GM12878 (cell line): ENCODE data around the gene IRGQ. TPM values are rescaled to one million over a fixed set of nuclear protein-coding genes. Genes with fewer than 3 reads are reported as not detected.

ENCODE experiments used
- ATAC-seq: fragments of 200-7000 bp; cut with Tn5 transposase; 3 replicates; pipeline ENCODE4 v1.9.1; 2020; ENCODE audit warnings: mild to moderate bottlenecking, moderate library complexity
- BruUV-seq: library from RNA; stranded (reverse); fragments of 400-500 nt; replicated peaks from 2 replicates; lab custom pipeline; 2021; lab: Mats Ljungman, UMichigan
- CTCF ChIA-PET: fragments of 300-600 bp; sonication (Branson Sonifier 250); formaldehyde crosslinking; extraction: SDS; loops from one replicate; lab custom pipeline; 2021; ENCODE audit warnings: inconsistent platforms; lab: Yijun Ruan, JAX
- POLR2A ChIA-PET: fragments of 350-600 bp; formaldehyde crosslinking; extraction: SDS; loops from one replicate; lab custom pipeline; 2021; ENCODE audit warnings: inconsistent platforms; lab: Charles Lee
- RAD21 ChIA-PET: fragments of 300-600 bp; sonication (Branson Sonifier 250); formaldehyde crosslinking; loops from one replicate; lab custom pipeline; 2023; ENCODE audit warnings: antibody characterized with exemption; ENCODE audit not compliant: unreplicated experiment; lab: Charles Lee
- SMC1A ChIA-PET: fragments of 300-600 bp; sonication (Branson Sonifier 250); formaldehyde crosslinking; loops from one replicate; lab custom pipeline; 2023; ENCODE audit not compliant: unreplicated experiment, uncharacterized antibody; lab: Charles Lee
- DNase-seq: peaks from one replicate; pipeline ENCODE4 v3.0.0-alpha.2; 2011; ENCODE audit warnings: low read depth, low spot score
- FAIRE-seq: peaks from 3 replicates; lab custom pipeline; 2011; peaks lifted over from hg19 to GRCh38; lab: Jason Lieb, UNC
- H2AFZ ChIP-seq: 2 replicates; pipeline ENCODE4 v1.6.0; 2011; ENCODE audit warnings: low read depth, low read length, control low read depth; ENCODE audit not compliant: control insufficient read depth
- H3K27ac ChIP-seq: 2 replicates; pipeline ENCODE4 v1.5.1; 2011; ENCODE audit warnings: control low read depth; ENCODE audit not compliant: control insufficient read depth, insufficient read depth
- H3K27me3 ChIP-seq, 2 experiments: replicated peaks in 1 of 2; 2 replicates each; pipeline versions ENCODE4 v1.6.0 to v1.6.1; 2011; ENCODE audit warnings: low read length in 1 of 2; ENCODE audit not compliant: control insufficient read depth in 2 of 2, insufficient read depth in 2 of 2
- H3K36me3 ChIP-seq, 2 experiments: 2 replicates each; pipeline ENCODE4 v1.5.1; 2011; ENCODE audit warnings: low read length in 1 of 2; ENCODE audit not compliant: control insufficient read depth in 2 of 2, insufficient read depth in 2 of 2
- H3K4me1 ChIP-seq: 2 replicates; pipeline ENCODE4 v1.6.1; 2011; ENCODE audit warnings: mild to moderate bottlenecking, low read length, moderate library complexity, mixed read lengths; ENCODE audit not compliant: control insufficient read depth, insufficient read depth
- H3K4me2 ChIP-seq: 2 replicates; pipeline ENCODE4 v1.6.0; 2011; ENCODE audit warnings: control low read depth; ENCODE audit not compliant: control insufficient read depth, insufficient read depth
- H3K4me3 ChIP-seq: fragments of 200-600 bp; sonication (generic); 2 replicates; pipeline ENCODE4 v1.5.1; 2016
- H3K79me2 ChIP-seq: 2 replicates; pipeline ENCODE4 v1.6.0; 2011; ENCODE audit warnings: low read length; ENCODE audit not compliant: control insufficient read depth, insufficient read depth
- H3K9ac ChIP-seq: 2 replicates; pipeline ENCODE4 v1.8.0; 2011; ENCODE audit warnings: low read length, control low read depth, mixed read lengths; ENCODE audit not compliant: control insufficient read depth, insufficient read depth
- H3K9me3 ChIP-seq: replicated peaks from 3 replicates; pipeline ENCODE4 v1.5.1; 2011; ENCODE audit warnings: mild to moderate bottlenecking, low read length; ENCODE audit not compliant: control insufficient read depth, insufficient read depth
- H4K20me1 ChIP-seq: 2 replicates; pipeline ENCODE4 v1.6.0; 2011; ENCODE audit not compliant: control insufficient read depth, insufficient read depth
- BHLHE40 ChIP-seq, 2 experiments: fragments of 450-650 bp in 1 of 2; IDR thresholded peaks; 2 replicates each; pipeline ENCODE4 v1.6.1; 2011 to 2017; ENCODE audit warnings: low read depth in 2 of 2, borderline replicate concordance in 1 of 2, improper control_type of control experiment in 1 of 2, low read length in 1 of 2, mild to moderate bottlenecking in 1 of 2
- EP300 ChIP-seq, 2 experiments: fragments of 150-350 bp in 1 of 2; IDR thresholded peaks; 2 replicates each; pipeline ENCODE4 v1.6.1; 2011 to 2012; ENCODE audit warnings: low read depth in 2 of 2, low read length in 2 of 2, borderline replicate concordance in 1 of 2, improper control_type of control experiment in 1 of 2, inconsistent platforms in 1 of 2; ENCODE audit not compliant: control insufficient read depth in 1 of 2
- MXI1 ChIP-seq: fragments of 150-350 bp; IDR thresholded peaks from 2 replicates; pipeline ENCODE4 v1.6.1; 2011; ENCODE audit warnings: low read depth, mild to moderate bottlenecking, inconsistent platforms, low read length, improper control_type of control experiment
- POLR2AphosphoS5 ChIP-seq: IDR thresholded peaks from 2 replicates; pipeline ENCODE4 v1.6.1; 2011; ENCODE audit warnings: mild to moderate bottlenecking, low read length, inconsistent platforms
- RELA ChIP-seq: fragments of 450-650 bp; IDR thresholded peaks from 2 replicates; pipeline ENCODE4 v1.8.0; 2014; ENCODE audit warnings: borderline replicate concordance; ENCODE audit not compliant: partially characterized antibody
- RUNX3 ChIP-seq: IDR thresholded peaks from 2 replicates; pipeline ENCODE4 v1.6.1; 2012; ENCODE audit warnings: low read length, inconsistent platforms
- SUZ12 ChIP-seq: fragments of 200-600 bp; sonication (generic); IDR thresholded peaks from one replicate; pipeline ENCODE4 v1.6.1; 2018; ENCODE audit warnings: antibody characterized with exemption, mild to moderate bottlenecking; ENCODE audit not compliant: unreplicated experiment
- TCF7 ChIP-seq: IDR thresholded peaks from 2 replicates; pipeline ENCODE4 v1.6.1; 2014; ENCODE audit warnings: antibody characterized with exemption, borderline replicate concordance
- YBX1 ChIP-seq: fragments of 450-650 bp; IDR thresholded peaks from 2 replicates; pipeline ENCODE4 v1.6.1; 2016; ENCODE audit warnings: antibody characterized with exemption
- WGBS: methylation state at CpG from one replicate; pipeline ENCODE4 v1.1.6; 2016; ENCODE audit warnings: low lambda C conversion rate; ENCODE audit not compliant: insufficient replicate concordance, insufficient coverage; ENCODE audit errors: missing lambda C conversion rate; 5-methylcytosine and 5-hydroxymethylcytosine counted together
- in situ Hi-C: fragments of 300-500 bp; cut with MboI; formaldehyde crosslinking; loops from 9 replicates; pipeline ENCODE4 v1.14.3; 2018; ENCODE audit warnings: mixed read lengths
- intact Hi-C: fragments of 100-400 bp; cut with micrococcal nuclease; formaldehyde crosslinking; loops from one replicate; pipeline ENCODE4 v1.14.2; 2022; ENCODE audit not compliant: unreplicated experiment
- polyA plus RNA-seq, 11 experiments: library from polyadenylated mRNA; depleted of rRNA in 4 of 11; unstranded in 6 of 11; stranded (reverse) in 5 of 11; fragments of >200 nt; fragmentation: Nextera tagmentation in 4 of 11; fragmentation: Illumina TruSeq in 1 of 11; extraction: Ambion mirVana in 4 of 11; extraction: Trizol in 1 of 11; gene quantifications; 1 replicate in 1 of 11; 2 replicates in 10 of 11; pipeline versions ENCODE4 v1.2.1 to v1.2.3, GENCODE V29; 2011 to 2016; ENCODE audit warnings: inconsistent platforms in 2 of 11, missing spikeins in 2 of 11, low read depth in 1 of 11
- total RNA-seq, 4 experiments: library from RNA; depleted of rRNA in 3 of 4; stranded (reverse); fragments of >200 nt in 3 of 4; fragmentation: Illumina TruSeq in 1 of 4; extraction: Trizol in 1 of 4; gene quantifications; 2 replicates each; pipeline versions ENCODE4 v1.2.1 to v1.2.3, GENCODE V29; 2013 to 2021
- TF ChIP-seq, protein P1 (sequence below): fragments of 150-350 bp; IDR thresholded peaks from 2 replicates; pipeline ENCODE4 v1.6.1; 2016; ENCODE audit warnings: low read depth, low read length
- TF ChIP-seq, protein P2 (sequence below): fragments of 450-650 bp; IDR thresholded peaks from 2 replicates; pipeline ENCODE4 v1.6.1; 2017; ENCODE audit warnings: antibody characterized with exemption, mild to moderate bottlenecking, moderate library complexity
- TF ChIP-seq, protein P3 (sequence below): fragments of 450-650 bp; IDR thresholded peaks from 2 replicates; pipeline ENCODE4 v1.6.1; 2018; ENCODE audit warnings: mild to moderate bottlenecking, low read depth, moderate library complexity; ENCODE audit not compliant: partially characterized antibody

Gene IRGQ
- total and polyA plus RNA-seq, 10 of the 15 experiments (the other 5 are each of a cell fraction or from before 2014, with no cell fraction given): 3.3 to 20.8 (median 9.0) TPM

DNA sequence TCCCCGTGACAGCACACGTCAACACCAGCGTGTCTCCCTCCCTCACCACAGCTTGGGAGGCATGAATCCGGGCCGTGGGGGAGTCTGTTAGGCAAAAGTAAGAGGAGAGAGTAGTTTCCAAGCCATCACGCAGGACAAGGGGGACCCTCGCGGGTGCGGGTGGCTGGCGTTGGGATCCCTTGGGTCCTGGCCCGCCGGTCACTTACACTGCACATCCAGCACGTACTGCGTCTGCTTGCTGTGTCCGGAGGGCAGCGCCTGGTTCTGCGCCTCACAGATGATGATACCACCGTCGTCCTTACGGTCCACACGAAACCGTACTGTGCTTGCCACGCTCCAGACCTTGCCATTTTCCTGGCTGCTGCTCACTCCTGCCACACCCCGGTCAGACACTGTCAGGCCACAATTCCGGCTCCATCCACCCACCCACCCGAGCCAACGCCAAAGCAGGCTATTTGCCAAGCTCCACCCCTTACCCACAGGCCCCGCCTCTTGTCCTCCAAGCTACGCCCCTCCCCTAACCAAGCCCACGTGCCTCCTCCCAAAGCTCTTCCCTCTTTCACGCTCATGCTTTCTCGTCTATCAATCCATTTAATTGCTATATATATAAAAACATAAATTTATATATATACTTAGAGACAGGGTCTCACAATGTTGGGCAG, 30.1 kb upstream of the IRGQ start:
- BruUV-seq: no TSS peak
- DNase-seq (no peak), ATAC-seq (no peak), FAIRE-seq (no peak)
- Histone ChIP-seq H3K4me1 (no peaks in the 10 kb centered on the region), H3K79me2 (no peaks in the 10 kb centered on the region), H3K36me3 (no peaks in the 10 kb centered on the region), H3K9ac (no peak overlapping the region), H3K27me3 (no peaks in the 10 kb centered on the region), H2AFZ (no peak overlapping the region), H3K27ac (no peak overlapping the region), H3K4me2 (no peak overlapping the region), H3K9me3 (no peaks in the 10 kb centered on the region), H4K20me1 (no peaks in the 10 kb centered on the region), H3K4me3 (no peak overlapping the region)
- WGBS: 70% methylated on average over 32 of the region's 32 CpGs
- intact Hi-C loops: no loop called here
- ChIA-PET SMC1A (interaction anchor here (0.8 kb wide), 1 partner anchor 159 kb away, joined by 3 read pairs; no protein-coding TSS in a partner anchor), RAD21 (no interaction called here), POLR2A (no interaction called here), CTCF (interaction anchor here (0.6 to 1.5 kb wide), 2 partner anchors 16 to 42 kb away, joined by 3 to 4 read pairs; no protein-coding TSS in a partner anchor)
- in situ Hi-C loops: no loop called here
- no peak for TF ChIP-seq EP300 (IDR thresholded peaks at IDR 0.05; ENCODE audit: borderline replicate concordance in 1 of 2, control insufficient read depth in 1 of 2, low read depth in 2 of 2, low read length in 2 of 2)
- TF ChIP-seq, protein P1, sequence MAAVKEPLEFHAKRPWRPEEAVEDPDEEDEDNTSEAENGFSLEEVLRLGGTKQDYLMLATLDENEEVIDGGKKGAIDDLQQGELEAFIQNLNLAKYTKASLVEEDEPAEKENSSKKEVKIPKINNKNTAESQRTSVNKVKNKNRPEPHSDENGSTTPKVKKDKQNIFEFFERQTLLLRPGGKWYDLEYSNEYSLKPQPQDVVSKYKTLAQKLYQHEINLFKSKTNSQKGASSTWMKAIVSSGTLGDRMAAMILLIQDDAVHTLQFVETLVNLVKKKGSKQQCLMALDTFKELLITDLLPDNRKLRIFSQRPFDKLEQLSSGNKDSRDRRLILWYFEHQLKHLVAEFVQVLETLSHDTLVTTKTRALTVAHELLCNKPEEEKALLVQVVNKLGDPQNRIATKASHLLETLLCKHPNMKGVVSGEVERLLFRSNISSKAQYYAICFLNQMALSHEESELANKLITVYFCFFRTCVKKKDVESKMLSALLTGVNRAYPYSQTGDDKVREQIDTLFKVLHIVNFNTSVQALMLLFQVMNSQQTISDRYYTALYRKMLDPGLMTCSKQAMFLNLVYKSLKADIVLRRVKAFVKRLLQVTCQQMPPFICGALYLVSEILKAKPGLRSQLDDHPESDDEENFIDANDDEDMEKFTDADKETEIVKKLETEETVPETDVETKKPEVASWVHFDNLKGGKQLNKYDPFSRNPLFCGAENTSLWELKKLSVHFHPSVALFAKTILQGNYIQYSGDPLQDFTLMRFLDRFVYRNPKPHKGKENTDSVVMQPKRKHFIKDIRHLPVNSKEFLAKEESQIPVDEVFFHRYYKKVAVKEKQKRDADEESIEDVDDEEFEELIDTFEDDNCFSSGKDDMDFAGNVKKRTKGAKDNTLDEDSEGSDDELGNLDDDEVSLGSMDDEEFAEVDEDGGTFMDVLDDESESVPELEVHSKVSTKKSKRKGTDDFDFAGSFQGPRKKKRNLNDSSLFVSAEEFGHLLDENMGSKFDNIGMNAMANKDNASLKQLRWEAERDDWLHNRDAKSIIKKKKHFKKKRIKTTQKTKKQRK: no peak
- TF ChIP-seq, protein P2, sequence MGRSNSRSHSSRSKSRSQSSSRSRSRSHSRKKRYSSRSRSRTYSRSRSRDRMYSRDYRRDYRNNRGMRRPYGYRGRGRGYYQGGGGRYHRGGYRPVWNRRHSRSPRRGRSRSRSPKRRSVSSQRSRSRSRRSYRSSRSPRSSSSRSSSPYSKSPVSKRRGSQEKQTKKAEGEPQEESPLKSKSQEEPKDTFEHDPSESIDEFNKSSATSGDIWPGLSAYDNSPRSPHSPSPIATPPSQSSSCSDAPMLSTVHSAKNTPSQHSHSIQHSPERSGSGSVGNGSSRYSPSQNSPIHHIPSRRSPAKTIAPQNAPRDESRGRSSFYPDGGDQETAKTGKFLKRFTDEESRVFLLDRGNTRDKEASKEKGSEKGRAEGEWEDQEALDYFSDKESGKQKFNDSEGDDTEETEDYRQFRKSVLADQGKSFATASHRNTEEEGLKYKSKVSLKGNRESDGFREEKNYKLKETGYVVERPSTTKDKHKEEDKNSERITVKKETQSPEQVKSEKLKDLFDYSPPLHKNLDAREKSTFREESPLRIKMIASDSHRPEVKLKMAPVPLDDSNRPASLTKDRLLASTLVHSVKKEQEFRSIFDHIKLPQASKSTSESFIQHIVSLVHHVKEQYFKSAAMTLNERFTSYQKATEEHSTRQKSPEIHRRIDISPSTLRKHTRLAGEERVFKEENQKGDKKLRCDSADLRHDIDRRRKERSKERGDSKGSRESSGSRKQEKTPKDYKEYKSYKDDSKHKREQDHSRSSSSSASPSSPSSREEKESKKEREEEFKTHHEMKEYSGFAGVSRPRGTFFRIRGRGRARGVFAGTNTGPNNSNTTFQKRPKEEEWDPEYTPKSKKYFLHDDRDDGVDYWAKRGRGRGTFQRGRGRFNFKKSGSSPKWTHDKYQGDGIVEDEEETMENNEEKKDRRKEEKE: no peak
- TF ChIP-seq, protein P3, sequence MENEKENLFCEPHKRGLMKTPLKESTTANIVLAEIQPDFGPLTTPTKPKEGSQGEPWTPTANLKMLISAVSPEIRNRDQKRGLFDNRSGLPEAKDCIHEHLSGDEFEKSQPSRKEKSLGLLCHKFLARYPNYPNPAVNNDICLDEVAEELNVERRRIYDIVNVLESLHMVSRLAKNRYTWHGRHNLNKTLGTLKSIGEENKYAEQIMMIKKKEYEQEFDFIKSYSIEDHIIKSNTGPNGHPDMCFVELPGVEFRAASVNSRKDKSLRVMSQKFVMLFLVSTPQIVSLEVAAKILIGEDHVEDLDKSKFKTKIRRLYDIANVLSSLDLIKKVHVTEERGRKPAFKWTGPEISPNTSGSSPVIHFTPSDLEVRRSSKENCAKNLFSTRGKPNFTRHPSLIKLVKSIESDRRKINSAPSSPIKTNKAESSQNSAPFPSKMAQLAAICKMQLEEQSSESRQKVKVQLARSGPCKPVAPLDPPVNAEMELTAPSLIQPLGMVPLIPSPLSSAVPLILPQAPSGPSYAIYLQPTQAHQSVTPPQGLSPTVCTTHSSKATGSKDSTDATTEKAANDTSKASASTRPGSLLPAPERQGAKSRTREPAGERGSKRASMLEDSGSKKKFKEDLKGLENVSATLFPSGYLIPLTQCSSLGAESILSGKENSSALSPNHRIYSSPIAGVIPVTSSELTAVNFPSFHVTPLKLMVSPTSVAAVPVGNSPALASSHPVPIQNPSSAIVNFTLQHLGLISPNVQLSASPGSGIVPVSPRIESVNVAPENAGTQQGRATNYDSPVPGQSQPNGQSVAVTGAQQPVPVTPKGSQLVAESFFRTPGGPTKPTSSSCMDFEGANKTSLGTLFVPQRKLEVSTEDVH: no peak
- no peak for TF ChIP-seq SUZ12
- TF ChIP-seq POLR2AphosphoS5: no peak
- TF ChIP-seq RUNX3: no peak
- no peak for TF ChIP-seq BHLHE40 (IDR thresholded peaks at IDR 0.05; ENCODE audit: borderline replicate concordance in 1 of 2, low read depth in 2 of 2, low read length in 1 of 2)
- no peak for TF ChIP-seq YBX1
- TF ChIP-seq RELA: no peak
- TF ChIP-seq TCF7: no peak
- no peak for TF ChIP-seq MXI1
